GM19193 (cell line): ENCODE measurements around the gene BMP8B.

Experiments
- POLR2A ChIP-seq: IDR thresholded peaks from 4 replicates; pipeline ENCODE4 v1.6.1; 2011; ENCODE audit not compliant: insufficient read depth, insufficient read length; ENCODE audit errors: extremely low read depth

BMP8B gene

GRCh38 chr1:39729842-39730241 lies 58.8 kb downstream of the BMP8B start:
- TF ChIP-seq POLR2A, result no peak

GRCh38 chr1:39729030-39729429 lies 59.6 kb downstream of the BMP8B start:
- no peak for TF ChIP-seq POLR2A

GRCh38 chr1:39727932-39728317 lies 60.7 kb downstream of the BMP8B start:
- TF ChIP-seq POLR2A, result no peak

- TF ChIP-seq POLR2A, result no peak
Observed at GRCh38 chr1:39727221-39727931, 61.3 kb downstream of the BMP8B start.

GRCh38 chr1:39726600-39726999 lies 62.1 kb downstream of the BMP8B start:
- TF ChIP-seq POLR2A, result no peak

GRCh38 chr1:39722495-39722894 lies 66.2 kb downstream of the BMP8B start:
- no peak for TF ChIP-seq POLR2A

- TF ChIP-seq POLR2A, result no peak
Observed at GRCh38 chr1:39721664-39722063, 67.0 kb downstream of the BMP8B start.

- TF ChIP-seq POLR2A, result no peak
Observed at GRCh38 chr1:39720094-39720999, 68.3 kb downstream of the BMP8B start.

- TF ChIP-seq POLR2A, result no peak
Observed at GRCh38 chr1:39717809-39718208, 70.9 kb downstream of the BMP8B start.

GRCh38 chr1:39713557-39713956 lies 75.1 kb downstream of the BMP8B start:
- TF ChIP-seq POLR2A, result no peak

GRCh38 chr1:39711966-39712340 lies 76.7 kb downstream of the BMP8B start:
- TF ChIP-seq POLR2A, result no peak

- no peak for TF ChIP-seq POLR2A
Observed at GRCh38 chr1:39711104-39711965, 77.3 kb downstream of the BMP8B start.

- TF ChIP-seq POLR2A, result no peak
Observed at GRCh38 chr1:39707506-39707905, 81.2 kb downstream of the BMP8B start.
